ENCODE measurements around the gene WTAP.

The WTAP gene

DNA sequence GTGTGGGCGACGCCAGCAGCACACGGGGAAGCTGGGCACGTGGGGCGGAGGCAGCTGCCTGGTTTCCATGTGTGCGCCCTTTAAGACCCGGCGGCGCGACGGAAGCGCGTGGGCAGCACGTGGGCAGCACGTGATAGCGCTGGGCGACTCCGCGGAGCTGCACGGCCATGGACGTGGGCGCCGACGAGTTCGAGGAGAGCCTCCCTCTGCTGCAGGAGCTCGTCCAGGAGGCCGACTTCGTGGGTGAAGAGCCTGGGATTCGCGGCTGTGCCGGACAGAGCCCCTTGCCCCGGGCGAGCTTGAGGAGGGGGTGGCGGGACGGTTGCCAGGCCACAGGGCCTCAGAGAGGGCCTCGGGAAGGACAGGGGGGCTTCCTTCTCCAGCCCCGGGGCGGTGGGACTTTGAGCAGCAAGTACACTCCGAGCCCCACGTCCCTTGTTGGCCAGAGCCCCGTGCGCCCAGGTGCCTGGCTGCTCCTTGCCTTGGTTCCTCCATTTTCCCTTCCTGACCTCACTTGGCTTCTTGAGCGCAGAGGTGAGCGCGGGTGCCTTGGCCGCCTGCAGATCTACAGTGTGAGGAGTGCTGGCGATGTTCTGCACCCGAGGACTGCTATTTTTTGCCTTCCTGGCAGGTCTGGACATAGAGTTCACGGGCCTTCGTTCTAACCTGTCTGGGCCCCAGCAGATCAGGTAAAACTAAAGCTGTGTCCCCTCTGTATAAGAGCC is 73.0 kb downstream of the WTAP start, which contains the start of gene PNLDC1:
TSS of gene PNLDC1 (plus strand) at position 136 of the 725 bp plus-strand sequence. CDS start at position 168, 32 bp downstream.
- H3K9me3 ChIP-seq (ENCODE audit: low read length), result no peaks in the 10 kb centered on the region
- no peaks in the 10 kb centered on the region for H3K27me3 ChIP-seq (ENCODE audit: control insufficient read depth in 1 of 2, insufficient read depth in 2 of 2, low read length in 2 of 2)
- no peaks in the 10 kb centered on the region for H3K4me1 ChIP-seq (ENCODE audit: insufficient read depth, low read length)
- H3K9ac ChIP-seq (ENCODE audit: low read length), result no peak within 1 kb of the TSS
- no peak within 1 kb of the TSS for H3K27ac ChIP-seq (ENCODE audit: low read depth, low read length)
- no peak within 1 kb of the TSS for H3K4me3 ChIP-seq (ENCODE audit: low read depth in 1 of 2, low read length in 2 of 2)
- peaks cover 29% of the 10 kb centered on the region for H3K36me3 ChIP-seq (ENCODE audit: insufficient read depth, low read length)

DNA sequence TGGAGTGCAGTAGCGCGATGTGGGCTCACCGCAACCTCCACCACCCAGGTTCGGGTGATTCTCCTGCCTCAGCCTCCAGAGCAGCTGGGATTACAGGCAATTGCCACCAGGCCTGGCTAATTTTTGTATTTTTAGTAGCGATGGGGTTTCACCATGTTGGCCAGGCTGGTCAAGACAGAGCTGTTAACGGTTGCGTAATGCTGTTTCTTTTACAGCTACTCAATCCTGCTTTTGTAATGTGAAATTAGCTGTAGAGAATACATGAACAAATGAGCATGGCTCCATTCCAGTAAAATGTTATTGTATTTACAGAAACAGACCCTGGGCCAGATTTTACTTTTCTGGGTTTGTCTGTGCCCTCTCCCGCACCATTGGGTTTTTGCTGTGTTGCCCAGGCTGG is 74.6 kb downstream of the WTAP start:
- no peaks in the 10 kb centered on the region for H3K27me3 ChIP-seq (ENCODE audit: control insufficient read depth in 1 of 2, insufficient read depth in 2 of 2, low read length in 2 of 2)
- no peak overlapping the region for H3K4me3 ChIP-seq (ENCODE audit: low read depth in 1 of 2, low read length in 2 of 2)
- H3K9ac ChIP-seq (ENCODE audit: low read length), result no peak overlapping the region
- H3K27ac ChIP-seq (ENCODE audit: low read depth, low read length), result no peak overlapping the region
- H3K4me1 ChIP-seq (ENCODE audit: insufficient read depth, low read length), result no peaks in the 10 kb centered on the region
- peaks cover 29% of the 10 kb centered on the region for H3K36me3 ChIP-seq (ENCODE audit: insufficient read depth, low read length)
- no peaks in the 10 kb centered on the region for H3K9me3 ChIP-seq (ENCODE audit: low read length)

DNA sequence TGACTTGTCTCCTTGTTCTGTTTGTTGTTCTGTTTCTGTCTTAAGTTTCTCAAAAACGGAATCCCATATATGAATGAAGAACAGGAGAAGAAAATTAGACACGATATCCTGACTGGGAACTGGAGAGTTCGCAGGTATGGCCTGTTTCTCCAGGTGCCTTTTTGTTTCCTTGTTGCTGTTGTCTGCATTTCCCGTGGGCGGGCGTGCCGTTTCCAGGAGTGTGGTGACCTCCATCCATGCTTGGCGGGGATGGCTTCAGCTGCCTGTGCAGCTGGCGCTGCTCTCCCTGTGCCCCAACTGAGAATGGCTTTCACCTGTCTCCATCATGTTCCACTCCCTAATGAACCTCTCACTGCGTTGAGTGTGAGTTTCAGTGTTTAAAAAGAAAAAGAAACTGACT is 77.2 kb downstream of the WTAP start:
- no peak overlapping the region for H3K4me3 ChIP-seq (ENCODE audit: low read depth in 1 of 2, low read length in 2 of 2)
- H3K9ac ChIP-seq (ENCODE audit: low read length), result no peak overlapping the region
- H3K27me3 ChIP-seq (ENCODE audit: control insufficient read depth in 1 of 2, insufficient read depth in 2 of 2, low read length in 2 of 2), result no peaks in the 10 kb centered on the region
- H3K9me3 ChIP-seq (ENCODE audit: low read length), result no peaks in the 10 kb centered on the region
- peaks cover 4% of the 10 kb centered on the region for H3K36me3 ChIP-seq (ENCODE audit: insufficient read depth, low read length)
- no peak overlapping the region for H3K27ac ChIP-seq (ENCODE audit: low read depth, low read length)
- H3K4me1 ChIP-seq (ENCODE audit: insufficient read depth, low read length), result no peaks in the 10 kb centered on the region

DNA sequence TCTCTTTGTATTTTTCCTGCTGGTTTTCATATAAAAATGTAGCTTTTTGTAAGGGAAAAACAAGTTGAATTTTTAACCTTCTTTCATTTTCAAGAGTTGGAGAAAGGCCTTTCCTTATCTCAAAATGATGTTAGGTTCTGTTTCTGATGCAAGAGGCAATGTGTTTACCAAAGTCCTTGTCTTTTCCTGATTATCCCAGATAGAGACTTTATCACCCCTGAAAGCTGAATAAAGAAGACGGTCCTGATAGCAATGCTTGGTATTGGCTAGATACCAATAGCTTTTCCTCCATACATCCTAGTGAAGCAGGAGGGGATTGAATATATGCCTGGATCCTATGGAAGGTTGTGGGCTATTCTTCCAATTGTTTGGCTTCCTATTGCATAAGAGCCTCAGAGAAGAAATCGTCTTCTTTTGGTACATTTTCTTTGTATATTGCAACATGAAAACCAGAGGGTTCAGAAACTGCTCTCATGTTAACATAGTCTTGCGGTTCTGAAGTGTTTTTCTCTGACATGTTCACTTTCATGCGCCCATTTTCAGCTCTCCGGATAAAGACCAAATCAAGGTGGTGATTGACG is 78.2 kb downstream of the WTAP start:
- Histone ChIP-seq H3K4me3 (ENCODE audit: low read depth in 1 of 2, low read length in 2 of 2) (no peak overlapping the region), H3K36me3 (ENCODE audit: insufficient read depth, low read length) (no peaks in the 10 kb centered on the region), H3K27ac (ENCODE audit: low read depth, low read length) (no peak overlapping the region), H3K9me3 (ENCODE audit: low read length) (no peaks in the 10 kb centered on the region), H3K4me1 (ENCODE audit: insufficient read depth, low read length) (no peaks in the 10 kb centered on the region), H3K9ac (ENCODE audit: low read length) (no peak overlapping the region), H3K27me3 (ENCODE audit: control insufficient read depth in 1 of 2, insufficient read depth in 2 of 2, low read length in 2 of 2) (no peaks in the 10 kb centered on the region)
